ENCODE data around the gene ACSS3.
A peak's percentile ranks its signal among the peaks of the same experiment; 100 is the strongest.

The ACSS3 gene

GRCh38 chr12:81123611-81124010 is 45.7 kb downstream of the ACSS3 start:
- H3K4me3 ChIP-seq (ENCODE audit: low read depth, low read length), result no peak overlapping the region
- no peak for TF ChIP-seq CTCF (IDR thresholded peaks at IDR 0.05; ENCODE audit: low read depth, low read length, missing control alignments)
- no peak for DNase-seq (ENCODE audit: low read depth)

GRCh38 chr12:81125691-81126090 is 47.8 kb downstream of the ACSS3 start:
- TF ChIP-seq CTCF (IDR thresholded peaks at IDR 0.05; ENCODE audit: low read depth, low read length, missing control alignments), result no peak
- no peak for DNase-seq (ENCODE audit: low read depth)
- H3K4me3 ChIP-seq (ENCODE audit: low read depth, low read length), result no peak overlapping the region

GRCh38 chr12:81128930-81129554 is 51.2 kb downstream of the ACSS3 start:
- DNase-seq (ENCODE audit: low read depth), result no peak
- TF ChIP-seq CTCF (IDR thresholded peaks at IDR 0.05; ENCODE audit: low read depth, low read length, missing control alignments), result peak; percentile 78
- H3K4me3 ChIP-seq (ENCODE audit: low read depth, low read length), result no peak overlapping the region

GRCh38 chr12:81136519-81136918 is 58.6 kb downstream of the ACSS3 start:
- no peak for DNase-seq (ENCODE audit: low read depth)
- H3K4me3 ChIP-seq (ENCODE audit: low read depth, low read length), result no peak overlapping the region
- no peak for TF ChIP-seq CTCF (IDR thresholded peaks at IDR 0.05; ENCODE audit: low read depth, low read length, missing control alignments)

- no peak for TF ChIP-seq CTCF (IDR thresholded peaks at IDR 0.05; ENCODE audit: low read depth, low read length, missing control alignments)
- no peak for DNase-seq (ENCODE audit: low read depth)
- no peak overlapping the region for H3K4me3 ChIP-seq (ENCODE audit: low read depth, low read length)
Observed at GRCh38 chr12:81137801-81138200, 59.9 kb downstream of the ACSS3 start.

- no peak overlapping the region for H3K4me3 ChIP-seq (ENCODE audit: low read depth, low read length)
- no peak for DNase-seq (ENCODE audit: low read depth)
- no peak for TF ChIP-seq CTCF (IDR thresholded peaks at IDR 0.05; ENCODE audit: low read depth, low read length, missing control alignments)
Observed at GRCh38 chr12:81141217-81141616, 63.3 kb downstream of the ACSS3 start.

- no peak for TF ChIP-seq CTCF (IDR thresholded peaks at IDR 0.05; ENCODE audit: low read depth, low read length, missing control alignments)
- no peak for DNase-seq (ENCODE audit: low read depth)
- no peak overlapping the region for H3K4me3 ChIP-seq (ENCODE audit: low read depth, low read length)
Observed at GRCh38 chr12:81143057-81143456, 65.2 kb downstream of the ACSS3 start.
